ENCODE data around the gene FSD1. TPM values are rescaled to one million over a fixed set of nuclear protein-coding genes. Genes with fewer than 3 reads are reported as not detected.
A peak's percentile ranks its signal among the peaks of the same experiment; 100 is the strongest.

Gene FSD1
- total RNA-seq: 1 to 10 TPM; 7.8 to 8.1 TPM

- Mint-ChIP-seq H3K27me3 (no peaks in the 10 kb centered on the region), H3K36me3 (no peaks in the 10 kb centered on the region), H3K4me1 (ENCODE audit: low read depth) (peaks cover 28% of the 10 kb centered on the region), H3K27ac (no peak within 1 kb of the TSS), H3K4me3 (peak within 1 kb of the TSS; percentile 50), H3K9me3 (no peaks in the 10 kb centered on the region)
- CTCF ChIA-PET: interaction anchor here (1.0 kb wide), 1 partner anchor 38 kb away, joined by 3 read pairs; no protein-coding TSS in a partner anchor
- DNase-seq: peak; percentile 81
- intact Hi-C loops (cut with micrococcal nuclease): no loop called here
- POLR2A ChIA-PET: interaction anchor here (1.5 kb wide), 1 partner anchor 39 kb away, joined by 6 read pairs; the partner anchor contains the start of gene MPND
Observed at GRCh38 chr19:4304538-4305256, at the start of gene FSD1. Gene FSD1 (plus strand): TSS chr19:4304598. CDS start chr19:4304747, 149 bp downstream.

DNA sequence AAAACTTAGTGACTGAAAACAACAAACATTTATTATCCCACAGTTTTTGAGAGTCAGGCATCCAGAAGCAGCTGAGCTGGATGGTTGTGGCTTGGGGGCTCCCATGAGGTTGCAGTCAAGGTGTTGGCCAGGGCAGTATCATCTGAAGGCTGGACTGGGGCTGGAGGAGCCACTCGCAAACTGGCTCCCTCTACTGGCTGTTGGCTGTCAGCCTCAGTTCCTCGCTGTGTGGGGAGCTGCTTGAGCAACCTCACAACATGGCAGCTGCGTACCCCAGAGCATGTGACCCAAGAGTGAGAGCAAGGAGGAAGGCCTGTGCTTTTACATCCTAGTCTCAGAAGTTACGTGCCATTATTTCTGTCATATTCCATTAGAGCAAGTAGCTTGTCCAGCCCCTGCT is 47.8 kb upstream of the FSD1 start:
- DNase-seq: peak; percentile 22
- intact Hi-C loops (cut with micrococcal nuclease): no loop called here
- POLR2A ChIA-PET: no interaction called here
- no peaks in the 10 kb centered on the region for H3K27me3 Mint-ChIP-seq
- no peak overlapping the region for H3K4me3 Mint-ChIP-seq
- H3K27ac Mint-ChIP-seq: no peak overlapping the region
- peaks cover 6% of the 10 kb centered on the region for H3K9me3 Mint-ChIP-seq
- CTCF ChIA-PET: interaction anchor here (0.9 to 1.4 kb wide), 3 partner anchors 11 to 64 kb away, joined by 3 to 7 read pairs (median 4); no protein-coding TSS in a partner anchor
- peaks cover 45% of the 10 kb centered on the region for H3K36me3 Mint-ChIP-seq
- H3K4me1 Mint-ChIP-seq (ENCODE audit: low read depth): no peaks in the 10 kb centered on the region

- Mint-ChIP-seq H3K27ac (no peak overlapping the region), H3K4me1 (ENCODE audit: low read depth) (no peaks in the 10 kb centered on the region), H3K9me3 (peaks cover 6% of the 10 kb centered on the region), H3K36me3 (peaks cover 41% of the 10 kb centered on the region), H3K27me3 (no peaks in the 10 kb centered on the region), H3K4me3 (no peak overlapping the region)
- no peak for DNase-seq
- ChIA-PET CTCF (interaction anchor here (0.6 to 1.4 kb wide), 3 partner anchors 10 to 42 kb away, joined by 3 to 7 read pairs (median 4); no protein-coding TSS in a partner anchor), POLR2A (no interaction called here)
- intact Hi-C loops (cut with micrococcal nuclease): no loop called here
Observed at GRCh38 chr19:4257025-4257424, 47.4 kb upstream of the FSD1 start.

GRCh38 chr19:4258181-4258580 is 46.2 kb upstream of the FSD1 start:
- POLR2A ChIA-PET: no interaction called here
- DNase-seq: no peak
- H3K4me1 Mint-ChIP-seq (ENCODE audit: low read depth): no peaks in the 10 kb centered on the region
- H3K27me3 Mint-ChIP-seq: no peaks in the 10 kb centered on the region
- H3K36me3 Mint-ChIP-seq: peaks cover 34% of the 10 kb centered on the region
- peaks cover 6% of the 10 kb centered on the region for H3K9me3 Mint-ChIP-seq
- no peak overlapping the region for H3K4me3 Mint-ChIP-seq
- H3K27ac Mint-ChIP-seq: no peak overlapping the region
- intact Hi-C loops (cut with micrococcal nuclease): no loop called here
- CTCF ChIA-PET: no interaction called here

GRCh38 chr19:4260613-4261191 is 43.7 kb upstream of the FSD1 start:
- no peak overlapping the region for H3K4me3 Mint-ChIP-seq
- no peak for DNase-seq
- no peaks in the 10 kb centered on the region for H3K27me3 Mint-ChIP-seq
- H3K9me3 Mint-ChIP-seq: peaks cover 6% of the 10 kb centered on the region
- ChIA-PET CTCF (no interaction called here), POLR2A (interaction anchor here (0.6 kb wide), 1 partner anchor 147 kb away, joined by 3 read pairs; no protein-coding TSS in a partner anchor)
- intact Hi-C loops (cut with micrococcal nuclease): loop anchor here (10.0 kb wide), 1 partner anchor 264 kb away; no protein-coding TSS in a partner anchor
- no peak overlapping the region for H3K27ac Mint-ChIP-seq
- H3K4me1 Mint-ChIP-seq (ENCODE audit: low read depth): peaks cover 5% of the 10 kb centered on the region
- peaks cover 25% of the 10 kb centered on the region for H3K36me3 Mint-ChIP-seq

GRCh38 chr19:4264812-4265211 is 39.6 kb upstream of the FSD1 start:
- CTCF ChIA-PET: interaction anchor here (1.3 kb wide), 1 partner anchor 88 kb away, joined by 3 read pairs; no protein-coding TSS in a partner anchor
- POLR2A ChIA-PET: interaction anchor here (1.6 kb wide), 1 partner anchor 97 kb away, joined by 3 read pairs; no protein-coding TSS in a partner anchor
- H3K27me3 Mint-ChIP-seq: no peaks in the 10 kb centered on the region
- H3K4me3 Mint-ChIP-seq: no peak overlapping the region
- H3K36me3 Mint-ChIP-seq: peaks cover 30% of the 10 kb centered on the region
- no peak for DNase-seq
- peak overlapping the region; percentile 57 for H3K27ac Mint-ChIP-seq
- peaks cover 7% of the 10 kb centered on the region for H3K4me1 Mint-ChIP-seq (ENCODE audit: low read depth)
- H3K9me3 Mint-ChIP-seq: no peaks in the 10 kb centered on the region
- intact Hi-C loops (cut with micrococcal nuclease): loop anchor here (10.0 kb wide), 1 partner anchor 260 kb away; no protein-coding TSS in a partner anchor

GRCh38 chr19:4266253-4267000 is 38.0 kb upstream of the FSD1 start:
- CTCF ChIA-PET: interaction anchor here (0.7 to 5.4 kb wide), 33 partner anchors 10 to 259 kb away, joined by 3 to 93 read pairs (median 4); partner anchors contain the start of genes CHAF1A, FSD1, MPND and SH3GL1
- POLR2A ChIA-PET: interaction anchor here (1.1 kb wide), 1 partner anchor 10 kb away, joined by 3 read pairs; no protein-coding TSS in a partner anchor
- no peak overlapping the region for H3K4me3 Mint-ChIP-seq
- no peak for DNase-seq
- peaks cover 29% of the 10 kb centered on the region for H3K36me3 Mint-ChIP-seq
- H3K27me3 Mint-ChIP-seq: no peaks in the 10 kb centered on the region
- H3K27ac Mint-ChIP-seq: no peak overlapping the region
- intact Hi-C loops (cut with micrococcal nuclease): loop anchor here (10.0 kb wide), 1 partner anchor 258 kb away; no protein-coding TSS in a partner anchor
- peaks cover 7% of the 10 kb centered on the region for H3K4me1 Mint-ChIP-seq (ENCODE audit: low read depth)
- no peaks in the 10 kb centered on the region for H3K9me3 Mint-ChIP-seq

GRCh38 chr19:4267101-4267900 is 37.1 kb upstream of the FSD1 start:
- POLR2A ChIA-PET: interaction anchor here (1.1 kb wide), 1 partner anchor 9 kb away, joined by 3 read pairs; no protein-coding TSS in a partner anchor
- intact Hi-C loops (cut with micrococcal nuclease): loop anchor here (1.0 to 10.0 kb wide), 3 partner anchors 85 to 258 kb away; no protein-coding TSS in a partner anchor
- Mint-ChIP-seq H3K27ac (no peak overlapping the region), H3K4me3 (no peak overlapping the region), H3K9me3 (no peaks in the 10 kb centered on the region), H3K27me3 (no peaks in the 10 kb centered on the region), H3K4me1 (ENCODE audit: low read depth) (peaks cover 7% of the 10 kb centered on the region), H3K36me3 (peaks cover 32% of the 10 kb centered on the region)
- CTCF ChIA-PET: interaction anchor here (0.7 to 5.4 kb wide), 39 partner anchors 11 to 258 kb away, joined by 3 to 93 read pairs (median 4); partner anchors contain the start of genes CHAF1A, FSD1, MPND and SH3GL1
- peak; percentile 68 for DNase-seq

GRCh38 chr19:4267901-4268815 is 36.2 kb upstream of the FSD1 start:
- intact Hi-C loops (cut with micrococcal nuclease): loop anchor here (1.0 to 10.0 kb wide), 3 partner anchors 84 to 257 kb away; no protein-coding TSS in a partner anchor
- H3K4me1 Mint-ChIP-seq (ENCODE audit: low read depth): peaks cover 7% of the 10 kb centered on the region
- ChIA-PET POLR2A (no interaction called here), CTCF (interaction anchor here (0.9 to 5.4 kb wide), 16 partner anchors 10 to 257 kb away, joined by 3 to 93 read pairs (median 8); partner anchors contain the start of genes CHAF1A, MPND, SH3GL1 and YJU2)
- DNase-seq: no peak
- no peak overlapping the region for H3K27ac Mint-ChIP-seq
- no peaks in the 10 kb centered on the region for H3K9me3 Mint-ChIP-seq
- H3K4me3 Mint-ChIP-seq: no peak overlapping the region
- peaks cover 30% of the 10 kb centered on the region for H3K36me3 Mint-ChIP-seq
- H3K27me3 Mint-ChIP-seq: no peaks in the 10 kb centered on the region

DNA sequence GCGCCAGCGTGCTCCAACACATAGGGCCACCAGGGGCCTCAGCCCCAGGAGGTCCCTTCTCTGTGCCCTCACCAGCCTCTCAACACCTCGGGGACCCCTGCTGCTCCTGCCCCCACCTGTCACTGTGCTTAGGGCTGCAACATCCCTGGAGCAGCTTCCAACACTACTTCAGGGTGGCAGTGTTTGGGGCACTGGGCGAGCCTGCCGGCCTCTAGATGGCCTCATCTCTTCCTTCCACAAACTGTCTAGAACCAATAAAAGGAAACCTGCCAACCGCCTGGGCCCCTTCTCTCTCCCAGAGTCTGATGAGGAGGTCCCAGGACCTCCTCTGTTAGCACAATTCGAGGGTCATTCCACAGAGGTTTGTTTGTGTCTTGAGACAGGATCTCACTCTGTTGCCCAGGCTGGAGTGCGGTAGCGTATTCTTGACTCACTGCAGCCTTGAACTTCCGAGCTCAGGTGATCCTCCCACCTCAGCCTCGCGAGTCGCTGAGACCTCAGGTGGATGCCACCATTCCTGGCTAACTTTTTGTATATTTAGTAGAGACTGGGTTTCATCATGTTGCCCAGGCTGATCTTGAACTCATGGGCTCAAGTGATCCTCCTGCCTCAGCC is 35.5 kb upstream of the FSD1 start:
- Mint-ChIP-seq H3K9me3 (no peaks in the 10 kb centered on the region), H3K36me3 (peaks cover 30% of the 10 kb centered on the region), H3K4me1 (ENCODE audit: low read depth) (peaks cover 7% of the 10 kb centered on the region), H3K27me3 (no peaks in the 10 kb centered on the region), H3K4me3 (no peak overlapping the region), H3K27ac (no peak overlapping the region)
- intact Hi-C loops (cut with micrococcal nuclease): loop anchor here (10.0 kb wide), 1 partner anchor 256 kb away; no protein-coding TSS in a partner anchor
- CTCF ChIA-PET: interaction anchor here (1.2 to 5.4 kb wide), 6 partner anchors 20 to 256 kb away, joined by 3 to 93 read pairs (median 14); partner anchors contain the start of gene YJU2
- POLR2A ChIA-PET: no interaction called here
- DNase-seq: no peak

All from activated CD4-positive, alpha-beta memory T cell treated with anti-CD3 and anti-CD28 coated beads for 36 hours (primary cell).